ENCODE results near the gene TEX2. TPM values are rescaled to one million over a fixed set of nuclear protein-coding genes. Genes with fewer than 3 reads are reported as not detected.

The TEX2 gene
- total and polyA plus RNA-seq, 9 of the 15 experiments (the other 6 are each of a cell fraction or from before 2014, with no cell fraction given) = 4.1 to 27.6 (median 19.3) TPM

GRCh38 chr17:64106918-64107317 is 156.1 kb downstream of the TEX2 start:
- intact Hi-C loops (cut with micrococcal nuclease) = no loop called here
- no peaks in the 10 kb centered on the region for H3K9me3 ChIP-seq (replicated peaks; ENCODE audit: control insufficient read depth, insufficient read depth, low read depth, low read length)
- H4K20me1 ChIP-seq (replicated peaks; ENCODE audit: control insufficient read depth, insufficient read depth, low read length) = no peaks in the 10 kb centered on the region
- DNase-seq (ENCODE audit: extremely low read depth in 1 of 4, low spot score in 3 of 4) (no peak), ATAC-seq (no peak), FAIRE-seq (no peak)
- BruUV-seq (replicated peaks) = no TSS peak
- H3K36me3 ChIP-seq (ENCODE audit: control insufficient read depth, insufficient read depth, low read length) = no peaks in the 10 kb centered on the region
- H2AFZ ChIP-seq (ENCODE audit: low read depth, low read length) = no peak overlapping the region
- peaks cover 8% of the 10 kb centered on the region; the same call in 2 of the 3 replicates for H3K79me2 ChIP-seq (ENCODE audit: control insufficient read depth, insufficient read depth, low read length)
- H3K27me3 ChIP-seq (ENCODE audit: control insufficient read depth in 2 of 2, insufficient read depth in 2 of 2, low read length in 2 of 2) = no peaks in the 10 kb centered on the region
- no peak overlapping the region for H3K4me2 ChIP-seq (ENCODE audit: insufficient read depth, low read length)
- H3K27ac ChIP-seq (ENCODE audit: extremely low read depth, low read depth, low read length) = no peak overlapping the region
- ChIA-PET POLR2A (interaction anchor here (0.6 kb wide), 1 partner anchor 60 kb away, joined by 3 read pairs; no protein-coding TSS in a partner anchor), CTCF (ENCODE audit: low intra/inter-chr PET ratio) (no interaction called here)
- no peaks in the 10 kb centered on the region for H3K9me1 ChIP-seq (ENCODE audit: control insufficient read depth, insufficient read depth, low read length)
- H3K4me1 ChIP-seq (replicated peaks in 1 of 2; ENCODE audit: control insufficient read depth in 2 of 2, insufficient read depth in 2 of 2, low read length in 2 of 2) = peaks cover 0 to 22% of the 10 kb centered on the region in 2 experiments; a peak in 3 of 5 replicates
- no peak overlapping the region for H3K9ac ChIP-seq (ENCODE audit: insufficient read depth in 1 of 2, low read depth in 2 of 2, low read length in 2 of 2)
- no peak for TF ChIP-seq ZNF174 (CRISPR knock-in tag; IDR thresholded peaks at IDR 0.05)
- no peak for TF ChIP-seq RBM25 (IDR thresholded peaks at IDR 0.05; ENCODE audit: low read depth, low read length, severe bottlenecking)
- TF ChIP-seq MLX (CRISPR knock-in tag; conservative IDR thresholded peaks at IDR 0.05) = no peak
- TF ChIP-seq CEBPG (CRISPR knock-in tag; IDR thresholded peaks at IDR 0.05) = no peak
- TF ChIP-seq CEBPG (tag; conservative IDR thresholded peaks at IDR 0.05 in 1 of 2, IDR thresholded peaks at IDR 0.05 in 1 of 2) = no peak
- no peak for TF ChIP-seq TEAD1 (CRISPR knock-in tag; IDR thresholded peaks at IDR 0.05)
- in situ Hi-C loops (cut with MboI) = no loop called here
- WGBS (ENCODE audit: insufficient coverage, low coverage, missing lambda C conversion rate) = 89% methylated on average over 3 of the region's 3 CpGs
- H3K4me3 ChIP-seq = no peak overlapping the region
